ENCODE data around the gene CTU2. TPM values are rescaled to one million over a fixed set of nuclear protein-coding genes. Genes with fewer than 3 reads are reported as not detected.
A peak's percentile ranks its signal among the peaks of the same experiment; 100 is the strongest.

Gene CTU2
- total RNA-seq, 1 experiment from 2014 or later, result 24.8 TPM

DNA sequence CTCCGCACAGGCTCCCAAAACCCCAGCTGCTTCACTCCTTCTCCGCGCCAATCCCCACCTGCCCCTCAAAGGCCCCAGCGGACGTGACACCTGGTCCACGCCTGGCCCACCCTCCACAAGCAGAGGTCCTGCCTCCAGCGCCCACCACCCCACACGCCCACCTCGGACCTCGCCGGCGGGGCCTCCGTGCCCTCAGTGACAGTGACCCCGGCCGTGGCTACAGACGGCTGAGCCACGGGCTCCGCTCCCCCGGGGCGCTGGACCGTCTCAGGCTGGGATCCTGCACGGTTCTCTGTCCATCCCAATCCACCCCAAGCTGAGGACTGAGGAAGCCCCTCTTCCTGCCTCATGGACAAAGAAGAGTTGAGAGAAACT, 53.7 kb downstream of the CTU2 start:
- Histone ChIP-seq H3K36me3 (ENCODE audit: control insufficient read depth, insufficient read depth, low read length) (no peaks in the 10 kb centered on the region), H3K4me1 (ENCODE audit: control insufficient read depth, insufficient read depth, low read length) (peaks cover 78% of the 10 kb centered on the region), H3K9me3 (ENCODE audit: control insufficient read depth, insufficient read depth, low read depth, low read length) (no peaks in the 10 kb centered on the region), H3K27me3 (ENCODE audit: control insufficient read depth, insufficient read depth, low read length) (no peaks in the 10 kb centered on the region), H3K27ac (ENCODE audit: low read length) (peak overlapping the region; percentile 74), H3K4me3 (ENCODE audit: low read depth in 2 of 2, low read length in 2 of 2) (no peak overlapping the region)
- POLR2A ChIA-PET, result no interaction called here
- CTCF ChIA-PET, result interaction anchor here (1.4 kb wide), 1 partner anchor 25 kb away, joined by 3 read pairs; the partner anchor contains the start of gene PIEZO1
- ATAC-seq, result no peak
- DNase-seq (ENCODE audit: low read depth, low spot score), result no peak
- BruUV-seq (replicated peaks), result no TSS peak
- intact Hi-C loops (cut with micrococcal nuclease; ENCODE audit: unreplicated experiment), result no loop called here
- no peak for TF ChIP-seq SIN3A (IDR thresholded peaks at IDR 0.05; ENCODE audit: borderline replicate concordance, insufficient read depth, low read depth, low read length)
- TF ChIP-seq POLR2AphosphoS5 (IDR thresholded peaks at IDR 0.05; ENCODE audit: low read depth, low read length), result no peak
- TF ChIP-seq, protein P1, sequence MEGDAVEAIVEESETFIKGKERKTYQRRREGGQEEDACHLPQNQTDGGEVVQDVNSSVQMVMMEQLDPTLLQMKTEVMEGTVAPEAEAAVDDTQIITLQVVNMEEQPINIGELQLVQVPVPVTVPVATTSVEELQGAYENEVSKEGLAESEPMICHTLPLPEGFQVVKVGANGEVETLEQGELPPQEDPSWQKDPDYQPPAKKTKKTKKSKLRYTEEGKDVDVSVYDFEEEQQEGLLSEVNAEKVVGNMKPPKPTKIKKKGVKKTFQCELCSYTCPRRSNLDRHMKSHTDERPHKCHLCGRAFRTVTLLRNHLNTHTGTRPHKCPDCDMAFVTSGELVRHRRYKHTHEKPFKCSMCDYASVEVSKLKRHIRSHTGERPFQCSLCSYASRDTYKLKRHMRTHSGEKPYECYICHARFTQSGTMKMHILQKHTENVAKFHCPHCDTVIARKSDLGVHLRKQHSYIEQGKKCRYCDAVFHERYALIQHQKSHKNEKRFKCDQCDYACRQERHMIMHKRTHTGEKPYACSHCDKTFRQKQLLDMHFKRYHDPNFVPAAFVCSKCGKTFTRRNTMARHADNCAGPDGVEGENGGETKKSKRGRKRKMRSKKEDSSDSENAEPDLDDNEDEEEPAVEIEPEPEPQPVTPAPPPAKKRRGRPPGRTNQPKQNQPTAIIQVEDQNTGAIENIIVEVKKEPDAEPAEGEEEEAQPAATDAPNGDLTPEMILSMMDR (IDR thresholded peaks at IDR 0.05), result no peak
- TF ChIP-seq, protein P2, sequence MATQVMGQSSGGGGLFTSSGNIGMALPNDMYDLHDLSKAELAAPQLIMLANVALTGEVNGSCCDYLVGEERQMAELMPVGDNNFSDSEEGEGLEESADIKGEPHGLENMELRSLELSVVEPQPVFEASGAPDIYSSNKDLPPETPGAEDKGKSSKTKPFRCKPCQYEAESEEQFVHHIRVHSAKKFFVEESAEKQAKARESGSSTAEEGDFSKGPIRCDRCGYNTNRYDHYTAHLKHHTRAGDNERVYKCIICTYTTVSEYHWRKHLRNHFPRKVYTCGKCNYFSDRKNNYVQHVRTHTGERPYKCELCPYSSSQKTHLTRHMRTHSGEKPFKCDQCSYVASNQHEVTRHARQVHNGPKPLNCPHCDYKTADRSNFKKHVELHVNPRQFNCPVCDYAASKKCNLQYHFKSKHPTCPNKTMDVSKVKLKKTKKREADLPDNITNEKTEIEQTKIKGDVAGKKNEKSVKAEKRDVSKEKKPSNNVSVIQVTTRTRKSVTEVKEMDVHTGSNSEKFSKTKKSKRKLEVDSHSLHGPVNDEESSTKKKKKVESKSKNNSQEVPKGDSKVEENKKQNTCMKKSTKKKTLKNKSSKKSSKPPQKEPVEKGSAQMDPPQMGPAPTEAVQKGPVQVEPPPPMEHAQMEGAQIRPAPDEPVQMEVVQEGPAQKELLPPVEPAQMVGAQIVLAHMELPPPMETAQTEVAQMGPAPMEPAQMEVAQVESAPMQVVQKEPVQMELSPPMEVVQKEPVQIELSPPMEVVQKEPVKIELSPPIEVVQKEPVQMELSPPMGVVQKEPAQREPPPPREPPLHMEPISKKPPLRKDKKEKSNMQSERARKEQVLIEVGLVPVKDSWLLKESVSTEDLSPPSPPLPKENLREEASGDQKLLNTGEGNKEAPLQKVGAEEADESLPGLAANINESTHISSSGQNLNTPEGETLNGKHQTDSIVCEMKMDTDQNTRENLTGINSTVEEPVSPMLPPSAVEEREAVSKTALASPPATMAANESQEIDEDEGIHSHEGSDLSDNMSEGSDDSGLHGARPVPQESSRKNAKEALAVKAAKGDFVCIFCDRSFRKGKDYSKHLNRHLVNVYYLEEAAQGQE (IDR thresholded peaks at IDR 0.05; ENCODE audit: insufficient read depth in 1 of 2, low read depth in 2 of 2, low read length in 1 of 2), result no peak
- no peak for TF ChIP-seq TCF7L2 (IDR thresholded peaks at IDR 0.05; ENCODE audit: low read depth, low read length)
- in situ Hi-C loops (cut with HindIII; ENCODE audit: low pct_unique_long_range_greater_than_20kb, low sequenced_read_pairs), result no loop called here

DNA sequence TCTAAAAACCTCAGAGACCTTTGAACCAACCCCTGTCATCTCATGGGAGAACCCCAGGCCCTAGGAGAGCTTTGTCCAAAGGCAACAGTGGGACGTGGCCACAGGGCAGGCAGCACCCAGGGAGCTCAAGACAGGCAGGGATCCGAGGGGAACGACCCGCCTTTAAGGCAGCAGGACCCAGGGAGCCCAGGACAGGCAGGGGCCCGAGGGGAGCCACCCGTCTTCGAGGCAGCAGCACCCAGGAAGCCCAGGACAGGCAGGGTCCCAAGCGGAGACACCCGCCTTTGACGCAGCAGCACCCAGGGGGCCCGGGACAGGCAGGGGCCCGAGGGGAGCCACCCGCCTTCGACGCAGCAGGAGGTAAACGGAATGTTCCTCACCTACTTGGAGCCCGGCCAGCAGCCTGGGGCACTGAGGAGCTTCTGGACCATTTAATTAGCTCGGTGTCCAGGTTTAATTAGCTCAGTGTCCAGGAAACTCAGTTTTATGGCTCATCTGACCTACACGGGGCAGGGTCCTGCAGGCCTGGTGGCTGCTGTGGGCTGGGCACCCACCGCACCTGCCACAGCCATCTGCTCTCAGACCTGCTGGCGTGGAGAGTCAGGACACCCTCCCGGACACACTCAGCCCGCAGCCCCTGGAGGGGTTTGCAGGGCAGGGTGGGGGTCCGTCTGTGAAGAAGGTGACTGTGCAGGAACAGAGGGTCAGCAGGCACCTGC, 54.3 kb downstream of the CTU2 start:
- ChIA-PET POLR2A (interaction anchor here (0.6 kb wide), 1 partner anchor 23 kb away, joined by 4 read pairs; no protein-coding TSS in a partner anchor), CTCF (interaction anchor here (0.6 to 1.4 kb wide), 2 partner anchors 13 to 24 kb away, joined by 3 to 4 read pairs; partner anchors contain the start of gene PIEZO1)
- H3K27me3 ChIP-seq (ENCODE audit: control insufficient read depth, insufficient read depth, low read length), result no peaks in the 10 kb centered on the region
- ATAC-seq, result peak; percentile 20; the same call in 1 of the 2 replicates
- H3K27ac ChIP-seq (ENCODE audit: low read length), result peak overlapping the region; percentile 74
- TF ChIP-seq, protein P1 (IDR thresholded peaks at IDR 0.05), result no peak
- TF ChIP-seq SIN3A (IDR thresholded peaks at IDR 0.05; ENCODE audit: borderline replicate concordance, insufficient read depth, low read depth, low read length) (no peak), POLR2AphosphoS5 (IDR thresholded peaks at IDR 0.05; ENCODE audit: low read depth, low read length) (no peak; the same call in 1 of the 2 replicates), TCF7L2 (IDR thresholded peaks at IDR 0.05; ENCODE audit: low read depth, low read length) (no peak)
- TF ChIP-seq, protein P2 (IDR thresholded peaks at IDR 0.05; ENCODE audit: insufficient read depth in 1 of 2, low read depth in 2 of 2, low read length in 1 of 2), result no peak
- H3K4me1 ChIP-seq (ENCODE audit: control insufficient read depth, insufficient read depth, low read length), result peaks cover 77% of the 10 kb centered on the region
- intact Hi-C loops (cut with micrococcal nuclease; ENCODE audit: unreplicated experiment), result no loop called here
- DNase-seq (ENCODE audit: low read depth, low spot score), result no peak
- no peaks in the 10 kb centered on the region for H3K36me3 ChIP-seq (ENCODE audit: control insufficient read depth, insufficient read depth, low read length)
- BruUV-seq (replicated peaks), result no TSS peak
- H3K9me3 ChIP-seq (ENCODE audit: control insufficient read depth, insufficient read depth, low read depth, low read length), result no peaks in the 10 kb centered on the region
- H3K4me3 ChIP-seq (ENCODE audit: low read depth in 2 of 2, low read length in 2 of 2), result no peak overlapping the region
- in situ Hi-C loops (cut with HindIII; ENCODE audit: low pct_unique_long_range_greater_than_20kb, low sequenced_read_pairs), result no loop called here
